Measurements from ENCODE around the gene MYO1D. TPM values are rescaled to one million over a fixed set of nuclear protein-coding genes. Genes with fewer than 3 reads are reported as not detected.
A peak's percentile ranks its signal among the peaks of the same experiment; 100 is the strongest.

The MYO1D gene
- total and polyA plus RNA-seq, 4 donors, result 22.0 to 75.8 (median 61.4) TPM

GRCh38 chr17:32792207-32792606 lies 84.7 kb downstream of the MYO1D start:
- DNase-seq (no peak), ATAC-seq (ENCODE audit: insufficient read depth, low FRiP score) (no peak)
- no peak for TF ChIP-seq CTCF (IDR thresholded peaks at IDR 0.05; ENCODE audit: control extremely low read depth, extremely low read depth)
- Histone ChIP-seq H3K4me1 (ENCODE audit: control insufficient read depth in 5 of 5, insufficient read depth in 5 of 5, low read length in 5 of 5) (peaks cover 0 to 5% (median 0%) of the 10 kb centered on the region in 5 donors), H3K27ac (ENCODE audit: low read depth in 1 of 2, low read length in 1 of 2) (no peak overlapping the region), H3K27me3 (ENCODE audit: control insufficient read depth in 3 of 3, insufficient read depth in 3 of 3, low read length in 2 of 3) (no peaks in the 10 kb centered on the region), H3K4me3 (no peak overlapping the region), H3K36me3 (ENCODE audit: control insufficient read depth in 4 of 4, insufficient read depth in 4 of 4, low read length in 4 of 4) (no peaks in the 10 kb centered on the region), H3K9me3 (ENCODE audit: control insufficient read depth in 4 of 4, insufficient read depth in 3 of 4, low read length in 3 of 4) (no peaks in the 10 kb centered on the region), H3K9ac (ENCODE audit: insufficient read depth in 1 of 2, low read length in 2 of 2) (no peak overlapping the region)
- 87 to 93% methylated on average over 1 of the region's 1 CpG for WGBS, 2 donors

GRCh38 chr17:32786169-32786568 lies 90.8 kb downstream of the MYO1D start:
- 95 to 96% methylated on average over 3 of the region's 3 CpGs for WGBS, 2 donors
- H3K27me3 ChIP-seq (ENCODE audit: control insufficient read depth in 3 of 3, insufficient read depth in 3 of 3, low read length in 2 of 3), result no peaks in the 10 kb centered on the region
- TF ChIP-seq CTCF (IDR thresholded peaks at IDR 0.05; ENCODE audit: control extremely low read depth, extremely low read depth), result no peak
- no peak for ATAC-seq (ENCODE audit: insufficient read depth, low FRiP score)
- no peak overlapping the region for H3K4me3 ChIP-seq
- H3K4me1 ChIP-seq (ENCODE audit: control insufficient read depth in 5 of 5, insufficient read depth in 5 of 5, low read length in 5 of 5), result no peaks in the 10 kb centered on the region
- no peaks in the 10 kb centered on the region for H3K9me3 ChIP-seq (ENCODE audit: control insufficient read depth in 4 of 4, insufficient read depth in 3 of 4, low read length in 3 of 4)
- H3K36me3 ChIP-seq (ENCODE audit: control insufficient read depth in 4 of 4, insufficient read depth in 4 of 4, low read length in 4 of 4), result no peaks in the 10 kb centered on the region
- no peak overlapping the region for H3K27ac ChIP-seq (ENCODE audit: low read depth in 1 of 2, low read length in 1 of 2)
- H3K9ac ChIP-seq (ENCODE audit: insufficient read depth in 1 of 2, low read length in 2 of 2), result no peak overlapping the region
- DNase-seq, result no peak

- H3K4me1 ChIP-seq (ENCODE audit: control insufficient read depth in 5 of 5, insufficient read depth in 5 of 5, low read length in 5 of 5), result no peaks in the 10 kb centered on the region
- no peaks in the 10 kb centered on the region for H3K36me3 ChIP-seq (ENCODE audit: control insufficient read depth in 4 of 4, insufficient read depth in 4 of 4, low read length in 4 of 4)
- ATAC-seq (ENCODE audit: insufficient read depth, low FRiP score) (no peak), DNase-seq (no peak)
- H3K27me3 ChIP-seq (ENCODE audit: control insufficient read depth in 3 of 3, insufficient read depth in 3 of 3, low read length in 2 of 3), result no peaks in the 10 kb centered on the region
- H3K9me3 ChIP-seq (ENCODE audit: control insufficient read depth in 4 of 4, insufficient read depth in 3 of 4, low read length in 3 of 4), result no peaks in the 10 kb centered on the region
- H3K27ac ChIP-seq (ENCODE audit: low read depth in 1 of 2, low read length in 1 of 2), result no peak overlapping the region
- H3K9ac ChIP-seq (ENCODE audit: insufficient read depth in 1 of 2, low read length in 2 of 2), result no peak overlapping the region
- H3K4me3 ChIP-seq, result no peak overlapping the region
- WGBS, 2 donors, result 89 to 92% methylated on average over 3 of the region's 3 CpGs
- no peak for TF ChIP-seq CTCF (IDR thresholded peaks at IDR 0.05; ENCODE audit: control extremely low read depth, extremely low read depth)
Measured at GRCh38 chr17:32784113-32784512, 92.8 kb downstream of the MYO1D start.

- H3K9ac ChIP-seq (ENCODE audit: insufficient read depth in 1 of 2, low read length in 2 of 2), result no peak overlapping the region
- 5 to 6% methylated on average over 3 of the region's 3 CpGs for WGBS, 2 donors
Measured at GRCh38 chr17:32783602-32784001, 93.3 kb downstream of the MYO1D start.

More at GRCh38 chr17:32783602-32784001, 93.3 kb downstream of the MYO1D start:
- Histone ChIP-seq H3K36me3 (ENCODE audit: control insufficient read depth in 4 of 4, insufficient read depth in 4 of 4, low read length in 4 of 4) (no peaks in the 10 kb centered on the region), H3K27me3 (ENCODE audit: control insufficient read depth in 3 of 3, insufficient read depth in 3 of 3, low read length in 2 of 3) (no peaks in the 10 kb centered on the region), H3K4me3 (no peak overlapping the region), H3K9me3 (ENCODE audit: control insufficient read depth in 4 of 4, insufficient read depth in 3 of 4, low read length in 3 of 4) (no peaks in the 10 kb centered on the region), H3K27ac (ENCODE audit: low read depth in 1 of 2, low read length in 1 of 2) (no peak overlapping the region), H3K4me1 (ENCODE audit: control insufficient read depth in 5 of 5, insufficient read depth in 5 of 5, low read length in 5 of 5) (no peaks in the 10 kb centered on the region)
- peak; percentile 72 for ATAC-seq (ENCODE audit: insufficient read depth, low FRiP score)
- peak in 2 of 3 donors; percentile 70 to 83 for DNase-seq
- peak; percentile 66 for TF ChIP-seq CTCF (IDR thresholded peaks at IDR 0.05; ENCODE audit: control extremely low read depth, extremely low read depth)
